Glomerular visceral epithelial cell (primary cell): ENCODE results near the gene TPPP.
"Not testable (repeated sequence)": the region's sequence is repeated elsewhere in the genome, so short reads cannot be mapped to it uniquely, and the experiment has no call there.

Source experiments
- DNase-seq: peaks from one replicate; pipeline ENCODE4 v3.0.0-alpha.2; 2016; ENCODE audit errors: extremely low spot score

The TPPP gene

DNA sequence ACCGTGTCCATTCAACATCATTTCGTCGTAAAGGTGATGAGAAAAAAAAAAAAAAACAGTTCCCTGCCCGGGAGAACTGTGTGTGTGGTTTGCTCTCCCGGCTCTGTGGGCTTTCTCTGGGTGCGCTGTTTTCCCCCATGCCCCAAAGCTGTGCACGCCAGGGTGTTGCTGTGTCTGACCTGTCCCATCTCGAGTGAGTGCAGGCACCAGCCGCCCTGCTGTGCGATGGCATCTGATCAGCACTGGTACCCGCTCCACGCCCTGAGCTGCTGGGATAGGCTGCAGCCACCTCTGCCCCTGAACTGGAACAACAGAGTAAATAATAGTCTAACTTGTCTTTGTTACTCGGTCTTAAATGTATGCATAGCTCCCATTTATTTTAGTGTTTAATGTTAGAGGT is 47.7 kb downstream of the TPPP start:
- no peak for DNase-seq

DNA sequence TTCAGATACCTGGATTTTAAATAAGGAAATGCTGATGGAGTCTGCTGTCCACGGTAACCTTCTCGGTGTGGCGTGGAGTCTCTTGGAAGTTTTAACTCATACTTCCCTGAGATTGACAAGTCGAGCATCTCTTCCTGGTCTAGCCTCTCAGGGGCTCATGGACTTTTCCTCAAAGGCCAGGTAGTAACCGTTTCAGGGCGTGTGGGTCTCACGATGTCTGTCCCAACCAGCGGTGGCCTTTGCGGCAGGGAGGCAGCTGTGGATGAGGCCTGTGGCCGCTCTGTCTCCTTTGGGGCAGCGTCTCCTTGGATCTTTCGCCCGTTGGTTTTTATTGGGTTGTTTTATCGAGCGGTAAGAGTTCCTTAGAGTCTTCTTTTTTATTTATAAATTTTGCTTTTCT is 48.2 kb downstream of the TPPP start:
- DNase-seq = no peak

DNA sequence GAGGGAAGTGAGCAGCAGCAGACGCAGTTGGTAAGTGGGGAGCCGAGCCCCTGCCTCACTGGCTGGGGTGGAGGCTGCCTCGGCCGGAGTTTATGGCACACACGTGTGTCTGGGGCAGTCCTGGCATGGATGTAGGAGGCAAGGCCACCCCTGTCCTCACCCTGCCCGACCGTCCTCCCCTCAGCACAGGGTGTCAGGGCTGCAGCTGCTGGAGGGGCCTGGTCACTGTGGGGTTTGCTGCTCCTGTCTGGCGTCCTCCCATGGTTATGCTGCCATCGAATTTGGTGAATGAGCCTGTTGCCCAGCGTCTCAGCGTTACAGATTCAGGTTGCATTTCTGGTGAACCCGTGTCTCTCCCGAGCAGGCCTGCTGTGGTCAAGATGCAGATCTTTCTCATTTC is 48.6 kb downstream of the TPPP start:
- no peak for DNase-seq

DNA sequence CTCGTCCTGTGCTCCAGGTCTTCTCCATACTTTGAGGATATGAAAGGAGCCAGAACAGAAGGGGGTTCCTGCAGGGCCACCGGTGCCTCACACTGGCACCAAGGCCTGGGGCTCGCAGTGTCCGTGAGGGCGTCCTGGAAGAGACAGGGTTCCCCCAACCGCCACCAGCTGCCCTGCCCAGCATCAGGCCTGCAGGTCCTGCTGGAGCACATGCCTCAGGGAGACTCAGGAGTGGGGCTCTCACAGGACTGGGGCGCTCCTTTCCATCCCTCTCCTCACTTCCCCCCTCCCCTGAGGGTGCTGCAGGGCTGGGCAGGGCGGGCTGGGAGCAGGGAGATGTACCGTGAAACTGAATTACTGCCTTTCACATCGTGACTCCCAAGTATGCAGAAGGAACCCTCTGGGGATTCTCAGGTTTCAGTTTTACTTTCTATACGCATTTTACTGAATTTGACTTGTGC is 49.3 kb downstream of the TPPP start:
- no peak for DNase-seq

DNA sequence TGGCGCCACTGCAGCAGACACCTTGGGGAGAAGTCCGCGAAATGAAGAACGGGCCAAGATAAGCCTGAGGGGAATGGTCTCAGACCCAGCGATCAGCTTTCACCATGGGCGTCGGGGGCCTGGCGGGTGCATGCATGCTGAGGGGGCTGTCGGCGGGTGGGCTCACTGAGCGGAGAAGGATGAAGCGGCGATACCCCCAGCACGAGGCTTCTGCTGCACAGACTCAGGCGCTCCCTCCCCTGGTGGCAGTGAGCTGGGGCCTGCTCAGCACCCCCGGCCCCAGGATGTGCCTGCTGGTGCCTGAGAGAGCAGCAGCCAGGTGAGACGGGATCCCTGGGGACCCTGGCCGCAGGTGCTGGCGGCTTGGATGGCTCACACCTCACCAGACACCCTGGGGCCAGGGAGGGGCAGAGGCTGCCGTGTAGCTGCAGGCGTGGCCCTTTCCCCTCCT is 49.8 kb downstream of the TPPP start:
- DNase-seq = no peak

DNA sequence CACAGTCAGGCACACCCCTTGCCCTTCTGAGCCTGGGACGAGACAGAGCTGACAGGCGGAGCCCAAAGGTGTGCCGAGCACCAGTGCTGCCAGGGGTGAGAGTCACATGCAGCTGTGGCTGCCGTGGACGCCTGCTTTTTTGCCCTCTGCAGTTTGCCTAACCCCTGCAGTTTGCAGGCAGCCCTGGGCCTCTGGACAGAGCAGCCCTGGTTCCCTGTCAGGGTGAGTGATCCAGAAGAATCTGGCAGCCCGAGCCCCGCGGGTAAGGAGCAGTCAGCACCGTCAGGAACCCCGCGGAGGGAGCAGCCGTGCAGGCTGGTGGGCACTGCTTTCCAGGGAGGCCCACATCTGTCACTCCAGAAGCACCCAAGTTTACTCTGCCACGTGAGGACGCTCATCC is 50.7 kb downstream of the TPPP start:
- DNase-seq = no peak

DNA sequence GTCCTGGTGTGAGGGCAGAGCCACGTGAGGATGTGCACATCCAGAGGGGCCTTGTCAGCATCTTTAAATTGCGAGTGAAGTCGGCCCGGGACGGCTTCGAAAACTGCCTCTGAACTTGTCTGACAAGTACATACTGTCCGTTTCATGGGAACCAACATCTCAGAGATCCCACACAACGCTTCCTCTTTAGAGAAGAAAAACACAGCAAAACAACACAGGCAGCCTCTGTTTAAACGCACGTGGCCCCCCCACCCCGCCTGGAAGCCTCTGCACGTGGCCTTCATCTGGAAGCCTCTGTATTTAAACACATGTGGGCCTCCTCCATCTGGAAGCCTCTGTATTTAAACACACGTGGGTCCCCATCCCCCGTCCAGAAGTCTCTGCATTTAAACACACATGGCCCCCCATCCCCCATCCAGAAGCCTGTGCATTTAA is 51.8 kb downstream of the TPPP start:
- no peak for DNase-seq

DNA sequence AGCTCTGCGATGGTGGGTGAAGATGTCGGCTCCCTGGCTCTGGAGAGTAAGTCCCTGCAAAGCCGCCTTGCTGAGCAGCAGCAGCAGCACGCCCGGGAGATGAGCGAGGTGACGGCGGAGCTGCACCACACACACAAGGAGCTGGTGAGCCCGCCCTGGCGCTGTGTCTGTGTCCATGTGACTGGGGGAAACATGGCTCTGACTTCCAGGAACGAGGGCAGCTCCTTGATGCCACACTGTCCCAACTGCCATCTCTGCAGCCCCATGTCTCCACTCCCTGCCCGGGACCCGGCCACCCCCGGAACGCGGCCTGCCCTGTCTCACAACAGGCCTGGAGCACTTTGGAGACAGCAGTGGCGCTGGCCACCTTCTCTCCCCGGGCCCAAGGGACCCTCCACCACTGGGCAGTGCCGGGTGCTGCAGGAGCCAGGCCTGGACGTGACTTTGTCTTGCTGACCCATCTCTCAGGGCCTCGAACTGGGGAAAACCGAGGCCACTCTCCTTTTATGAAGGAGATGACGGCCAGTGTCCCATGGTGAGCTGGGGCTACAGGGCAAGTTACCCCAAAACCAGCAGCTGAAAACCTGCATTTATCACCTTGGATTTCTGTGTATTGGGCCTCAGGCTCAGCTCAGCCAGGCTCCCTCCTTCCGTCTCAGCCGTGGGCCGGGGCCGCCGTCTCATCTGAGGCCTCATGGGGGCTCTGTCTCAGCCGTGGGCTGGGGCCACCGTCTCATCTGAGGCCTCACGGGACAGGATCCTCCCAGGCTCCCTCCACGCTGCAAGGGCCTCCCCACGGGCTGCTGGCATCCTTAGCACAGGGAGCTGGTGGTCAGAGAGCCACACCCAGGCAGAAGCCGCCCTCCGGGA is 52.5 kb downstream of the TPPP start:
- DNase-seq = no peak

DNA sequence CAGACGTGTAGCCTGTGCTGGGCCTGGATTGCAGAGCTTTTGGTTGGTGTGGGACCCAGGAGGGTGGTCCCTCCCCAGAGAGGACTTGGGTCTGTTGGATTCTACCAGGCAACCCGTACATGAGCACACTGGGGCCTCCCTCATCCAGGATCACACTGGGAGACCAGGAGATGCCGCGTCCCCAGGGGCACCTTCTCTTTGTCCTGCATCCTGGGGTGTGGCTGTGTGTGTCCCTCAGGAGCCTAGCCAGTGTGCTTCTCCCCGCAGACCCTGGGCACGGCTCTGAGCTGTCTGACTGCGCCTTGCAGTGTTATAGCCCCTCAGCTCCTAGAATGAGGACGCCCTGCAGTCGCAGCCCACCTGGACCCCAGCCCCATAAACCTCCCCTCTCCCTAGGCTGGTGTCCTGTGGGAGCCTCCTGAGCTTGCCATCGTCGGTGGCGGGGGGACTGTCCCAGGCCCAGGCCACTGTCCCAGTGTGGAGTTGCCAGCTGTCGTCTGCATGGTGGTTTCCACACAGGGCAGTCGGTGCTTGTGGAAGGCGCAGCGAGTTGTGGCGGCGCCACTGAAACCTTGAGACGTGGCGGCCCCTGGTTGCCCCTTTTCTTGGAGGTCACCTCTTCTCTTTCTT is 53.5 kb downstream of the TPPP start:
- DNase-seq = no peak

DNA sequence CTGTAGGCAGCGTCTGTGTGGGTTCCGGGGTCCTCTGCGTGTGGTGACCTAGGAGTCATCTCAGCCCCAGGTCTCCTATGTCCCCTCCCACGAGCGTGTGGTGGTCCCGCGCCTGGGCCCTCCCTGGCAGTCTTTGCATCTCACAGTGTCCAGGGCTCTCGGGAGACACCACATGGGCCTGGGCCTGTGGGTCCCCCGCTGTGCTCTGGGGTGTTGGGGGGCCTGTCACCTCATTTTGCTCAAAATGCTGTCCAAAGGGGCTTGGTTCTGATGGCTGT is 54.0 kb downstream of the TPPP start:
- DNase-seq = no peak

DNA sequence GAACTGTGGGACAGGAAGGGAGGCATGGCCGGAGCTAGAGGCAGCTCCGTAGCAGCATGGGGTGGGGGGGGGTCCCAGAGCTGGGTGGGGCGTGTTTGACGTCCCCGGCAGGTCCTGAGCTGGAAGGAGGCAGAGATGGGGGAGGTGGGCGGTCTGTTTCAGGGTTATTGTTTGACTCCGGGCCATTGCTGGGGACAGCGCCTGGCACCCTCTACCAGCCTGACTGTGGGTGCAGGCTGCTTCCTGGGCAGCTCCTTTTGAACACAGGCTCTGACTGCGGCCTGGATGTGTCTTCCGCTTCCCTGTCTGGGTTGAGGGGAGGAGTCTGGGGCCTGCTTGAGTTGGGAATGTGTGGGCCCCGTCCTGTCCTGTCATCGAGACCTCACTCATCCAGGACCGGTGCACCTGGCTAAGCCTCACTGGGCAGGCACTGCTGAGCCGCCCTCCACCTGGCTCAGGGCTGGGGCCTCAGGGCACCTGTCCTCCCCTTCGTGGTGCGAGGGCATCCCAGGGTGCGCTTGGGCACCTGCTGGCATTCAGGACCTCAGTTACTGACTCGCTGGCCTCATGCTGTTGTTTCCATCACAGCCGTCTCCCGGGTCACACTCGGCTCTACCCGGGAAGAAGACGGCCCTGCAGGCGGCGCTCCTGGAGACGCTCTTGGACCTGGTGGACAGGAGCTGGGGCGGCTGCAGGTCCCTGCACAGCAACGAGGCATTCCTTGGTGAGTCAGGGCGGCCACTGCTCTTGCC is 54.5 kb downstream of the TPPP start:
- DNase-seq = no peak

DNA sequence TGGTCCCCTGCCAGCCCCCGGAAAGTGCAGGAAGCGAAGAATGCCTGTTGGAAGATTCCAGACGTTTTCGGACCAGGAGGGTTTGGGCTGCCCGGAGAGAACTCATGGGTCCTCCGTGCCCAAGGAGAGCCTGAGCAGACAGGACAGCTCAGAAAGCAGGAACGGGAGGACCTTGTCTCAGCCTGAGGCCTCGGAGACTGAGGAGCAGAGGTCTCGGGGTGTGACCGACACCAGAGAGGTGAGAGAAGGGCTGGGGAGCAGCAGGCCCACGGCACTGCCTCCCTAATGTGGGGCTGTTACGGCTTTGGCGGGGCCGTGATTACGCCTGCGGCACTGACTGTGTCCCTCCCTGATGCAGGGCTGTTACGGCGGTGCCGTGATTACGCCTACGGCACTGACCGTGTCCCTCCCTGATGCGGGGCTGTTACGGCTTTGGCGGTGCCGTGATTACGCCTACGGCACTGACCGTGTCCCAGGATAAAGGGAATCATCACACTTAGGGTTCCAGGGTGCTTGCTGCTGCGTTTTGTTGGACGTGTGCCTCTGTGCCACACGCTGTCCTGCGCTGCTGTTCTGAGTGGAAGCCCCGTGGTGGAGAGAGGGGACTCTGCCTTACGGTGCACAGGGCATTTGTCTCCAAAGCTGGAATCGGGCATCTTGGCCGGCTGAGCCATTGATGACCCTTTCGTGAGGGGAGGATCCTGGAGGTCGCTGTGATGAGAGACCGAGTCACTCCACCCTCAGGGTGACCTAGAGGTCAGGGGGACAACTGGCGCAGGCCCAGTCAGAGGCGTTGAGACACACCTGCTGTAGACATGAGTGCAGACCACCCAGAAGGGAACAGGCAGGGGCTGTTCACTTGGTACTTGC is 55.3 kb downstream of the TPPP start:
- no peak for DNase-seq

DNA sequence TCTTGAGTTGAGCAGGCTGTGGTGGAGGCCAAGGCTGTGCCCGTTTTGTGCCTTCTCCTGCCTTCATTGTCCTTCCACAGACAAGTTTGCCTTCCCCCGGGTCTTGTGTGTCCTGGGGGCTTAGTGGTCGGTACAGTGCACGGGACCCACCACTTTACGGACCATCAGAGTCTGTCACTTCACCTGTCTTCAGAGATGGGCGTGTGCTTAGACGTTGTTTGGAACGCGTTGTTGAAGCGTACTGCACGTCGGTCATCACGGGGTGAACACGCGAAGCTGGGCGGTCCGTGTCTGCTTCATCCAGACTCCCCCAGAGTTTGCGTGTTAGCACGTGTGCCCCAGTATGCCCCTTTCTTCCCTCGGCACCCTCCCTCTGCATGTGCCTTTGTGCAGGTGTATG is 56.2 kb downstream of the TPPP start:
- DNase-seq = no peak

DNA sequence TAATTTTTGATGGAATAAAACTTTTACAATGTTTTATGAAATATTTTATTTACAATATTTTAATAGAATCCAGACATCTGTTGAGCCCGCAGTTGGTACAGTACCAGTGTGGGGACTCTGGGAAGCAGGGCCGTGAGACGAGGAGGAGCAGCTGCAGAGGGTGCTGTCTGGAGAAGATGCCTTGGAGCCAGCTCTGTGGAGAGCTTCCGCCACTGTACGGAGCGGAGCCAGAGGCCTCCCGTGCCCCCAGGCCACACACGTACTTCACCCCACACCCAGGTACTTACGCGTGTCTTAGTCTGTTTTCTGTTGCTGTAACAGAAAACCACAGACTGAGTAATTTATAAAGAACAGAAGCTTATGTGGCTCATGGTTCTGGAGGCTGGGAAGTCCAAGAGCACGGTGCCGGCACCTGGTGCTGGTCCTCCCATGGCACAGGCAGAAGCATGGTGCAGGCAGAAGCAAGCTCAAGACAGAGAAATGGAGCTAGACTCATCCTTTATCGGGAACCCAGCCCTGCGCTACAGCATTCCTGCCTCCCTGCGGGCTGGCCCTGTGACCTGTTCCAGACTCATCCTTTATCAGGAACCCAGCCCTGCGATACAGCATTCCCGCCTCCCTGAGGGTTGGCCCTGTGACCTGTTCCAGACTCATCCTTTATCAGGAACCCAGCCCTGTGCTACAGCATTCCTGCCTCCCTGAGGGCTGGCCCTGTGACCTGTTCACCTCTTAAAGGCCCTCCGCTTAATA is 57.7 kb downstream of the TPPP start:
- DNase-seq = no peak

DNA sequence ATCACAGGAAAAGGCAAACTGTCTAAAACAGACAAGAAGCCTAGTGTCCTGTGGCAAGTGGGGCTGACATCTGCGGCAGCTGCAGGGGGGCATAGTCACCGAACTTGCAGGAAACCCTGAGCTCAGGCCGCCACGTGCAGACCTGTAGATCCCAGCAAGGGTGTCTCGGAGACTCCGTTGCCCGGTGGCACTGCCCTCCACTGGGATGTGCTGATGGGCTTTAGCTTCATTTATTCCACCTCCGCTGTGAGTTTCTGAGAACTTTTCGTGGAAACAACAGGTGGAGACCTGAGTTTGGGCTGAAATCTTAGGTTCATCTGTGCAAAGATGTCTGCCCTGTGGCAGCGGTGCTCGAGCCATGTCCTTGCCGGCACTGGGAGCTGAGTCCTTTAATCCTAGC is 59.0 kb downstream of the TPPP start:
- DNase-seq = no peak

DNA sequence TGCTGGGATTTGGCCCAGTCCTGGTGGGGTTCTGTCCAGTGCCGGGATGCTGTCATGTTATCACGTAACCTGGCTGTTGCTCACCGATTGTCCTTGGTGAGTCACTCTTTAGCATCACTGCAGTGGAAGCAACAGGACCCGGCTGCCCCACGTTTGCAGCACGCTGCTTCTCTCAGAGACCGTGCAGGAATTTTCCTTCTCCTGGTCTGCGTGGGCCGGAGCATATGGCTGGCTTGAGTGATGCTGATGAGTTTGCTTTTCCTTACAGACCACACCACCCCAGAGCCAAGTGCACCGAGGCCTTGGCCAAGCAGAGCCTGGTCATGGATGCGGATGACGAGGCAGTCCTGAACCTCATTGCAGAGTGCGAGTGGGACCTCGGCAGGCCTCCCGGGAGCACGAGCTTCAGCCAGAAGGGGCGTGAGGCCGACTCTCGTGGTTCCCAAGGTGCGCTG is 59.6 kb downstream of the TPPP start:
- DNase-seq = no peak

DNA sequence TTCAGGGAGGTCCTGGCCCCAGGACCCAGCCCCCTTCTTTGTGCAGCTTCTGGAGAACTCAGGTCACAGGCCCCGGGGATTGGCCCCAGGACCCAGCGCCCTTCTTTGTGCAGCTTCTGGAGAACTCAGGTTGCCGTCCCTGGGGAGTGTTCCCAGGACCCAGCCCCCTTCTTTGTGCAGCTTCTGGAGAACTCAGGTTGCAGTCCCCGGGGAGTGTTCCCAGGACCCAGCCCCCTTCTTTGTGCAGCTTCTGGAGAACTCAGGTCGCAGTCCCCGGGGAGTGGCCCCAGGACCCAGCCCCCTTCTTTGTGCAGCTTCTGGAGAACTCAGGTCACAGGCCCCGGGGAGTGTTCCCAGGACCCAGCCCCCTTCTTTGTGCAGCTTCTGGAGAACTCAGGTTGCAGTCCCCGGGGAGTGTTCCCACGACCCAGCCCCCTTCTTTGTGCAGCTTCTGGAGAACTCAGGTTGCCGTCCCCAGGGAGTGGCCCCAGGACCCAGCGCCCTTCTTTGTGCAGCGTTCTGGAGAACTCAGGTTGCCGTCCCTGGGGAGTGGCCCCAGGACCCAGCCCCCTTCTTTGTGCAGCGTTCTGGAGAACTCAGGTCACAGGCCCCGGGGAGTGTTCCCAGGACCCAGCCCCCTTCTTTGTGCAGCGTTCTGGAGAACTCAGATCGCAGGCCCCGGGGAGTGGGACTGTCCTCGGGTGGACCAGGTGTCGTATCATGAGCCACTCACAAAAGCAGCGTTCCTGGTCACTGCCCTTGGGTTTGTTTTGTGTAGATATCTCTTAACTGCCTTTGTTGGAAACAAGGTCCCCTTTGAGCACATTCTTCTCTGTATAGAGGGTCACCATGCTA is 64.6 kb downstream of the TPPP start:
- not testable (repeated sequence) for DNase-seq

DNA sequence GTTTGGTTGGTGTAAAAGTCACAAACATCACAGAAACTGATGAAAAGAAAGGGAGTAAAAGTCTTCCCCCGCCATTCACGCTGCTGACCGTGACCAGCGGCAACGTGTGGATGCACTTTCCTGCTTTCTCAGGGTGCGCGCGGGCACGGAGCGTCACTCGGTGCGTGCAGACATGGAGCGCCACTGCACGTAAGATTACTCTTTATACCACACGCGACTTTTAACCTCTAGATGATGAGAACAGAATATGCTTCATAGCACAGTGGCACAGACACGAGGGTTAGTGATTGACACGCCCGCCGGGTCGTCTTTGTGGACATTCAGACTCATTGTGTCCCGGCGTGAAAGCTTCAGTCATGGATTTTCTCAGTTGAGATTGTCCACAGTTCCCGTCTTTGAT is 65.3 kb downstream of the TPPP start:
- DNase-seq = no peak

DNA sequence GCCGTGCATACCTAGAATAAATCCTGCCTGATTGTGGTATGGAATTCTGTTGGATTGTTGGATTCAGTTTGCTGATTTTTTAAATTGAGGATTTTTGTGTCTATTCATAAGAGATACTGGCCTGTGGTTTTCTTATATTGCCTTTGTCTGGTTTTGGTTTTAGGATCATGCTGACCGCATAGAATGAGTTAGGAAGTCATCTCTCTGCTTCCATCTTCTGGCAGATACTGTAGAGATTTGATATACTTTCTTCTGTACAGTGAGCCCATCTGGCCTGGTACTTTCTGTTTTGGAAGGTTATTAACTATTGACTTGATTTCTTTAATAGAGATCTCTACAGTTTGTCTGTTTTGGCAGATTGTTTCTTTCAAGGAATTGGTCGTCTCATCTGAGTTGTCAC is 66.3 kb downstream of the TPPP start:
- no peak for DNase-seq

DNA sequence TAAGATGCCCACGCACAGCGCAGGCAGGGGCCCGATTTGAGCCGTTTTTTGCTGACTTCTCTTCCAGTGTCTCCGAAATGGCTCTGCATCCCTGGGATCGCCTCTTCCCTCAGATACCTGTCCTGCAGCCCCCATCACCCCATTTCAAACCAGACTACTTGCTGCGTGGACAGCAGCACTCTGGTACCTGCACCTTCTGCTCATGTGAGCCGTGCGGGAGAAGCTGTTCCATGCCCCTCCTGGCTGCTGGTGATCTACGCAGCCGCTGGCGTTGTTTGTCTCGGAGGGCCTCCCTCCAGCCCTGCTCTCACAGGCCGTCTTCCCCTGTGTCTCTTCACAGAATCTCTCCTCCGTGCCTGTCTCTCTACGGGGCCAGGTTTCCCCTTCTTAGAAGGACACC is 67.6 kb downstream of the TPPP start:
- no peak for DNase-seq
